Activated CD4-positive, CD25-positive, alpha-beta regulatory T cell treated with anti-CD3 and anti-CD28 coated beads, Interleukin-2, amount 50 U/mL, for 16 hours (primary cell): Measurements from ENCODE around the gene ALOX12B.
"Not testable (repeated sequence)": the region's sequence is repeated elsewhere in the genome, so short reads cannot be mapped to it uniquely, and the experiment has no call there.

Experiments
- DNase-seq: peaks from one replicate; pipeline ENCODE4 v3.0.0-alpha.2; 2020; ENCODE audit warnings: low read depth, low spot score

ALOX12B gene

GRCh38 chr17:8082292-8082691, 5.2 kb downstream of the ALOX12B start:
- no peak for DNase-seq

- DNase-seq = no peak
Measured at GRCh38 chr17:8081876-8082275, 5.6 kb downstream of the ALOX12B start.

GRCh38 chr17:8080799-8081219, 6.7 kb downstream of the ALOX12B start:
- DNase-seq = no peak

GRCh38 chr17:8080208-8080798, 7.2 kb downstream of the ALOX12B start:
- no peak for DNase-seq

GRCh38 chr17:8079291-8080207, 8.0 kb downstream of the ALOX12B start:
- peak; percentile 52 for DNase-seq

GRCh38 chr17:8077939-8078338, 9.6 kb downstream of the ALOX12B start:
- DNase-seq = not testable (repeated sequence)

- DNase-seq = no peak
Measured at GRCh38 chr17:8076502-8077266, 10.8 kb downstream of the ALOX12B start.

GRCh38 chr17:8075574-8076342, 11.8 kb downstream of the ALOX12B start:
- DNase-seq = no peak

- no peak for DNase-seq
Measured at GRCh38 chr17:8075081-8075480, 12.4 kb downstream of the ALOX12B start.

GRCh38 chr17:8074554-8074953, 13.0 kb downstream of the ALOX12B start:
- no peak for DNase-seq

GRCh38 chr17:8073627-8074484, 13.7 kb downstream of the ALOX12B start:
- DNase-seq = peak; percentile 61

GRCh38 chr17:8072729-8073461, 14.6 kb downstream of the ALOX12B start:
- no peak for DNase-seq

GRCh38 chr17:8072341-8072728, 15.2 kb downstream of the ALOX12B start:
- no peak for DNase-seq

- no peak for DNase-seq
Measured at GRCh38 chr17:8071496-8071895, 16.0 kb downstream of the ALOX12B start.

GRCh38 chr17:8069587-8069860, 18.0 kb downstream of the ALOX12B start:
- DNase-seq = no peak

- no peak for DNase-seq
Measured at GRCh38 chr17:8068736-8069586, 18.6 kb downstream of the ALOX12B start.

GRCh38 chr17:8067806-8068205, 19.7 kb downstream of the ALOX12B start:
- no peak for DNase-seq

- DNase-seq = no peak
Measured at GRCh38 chr17:8066841-8067775, 20.4 kb downstream of the ALOX12B start.
